PC-3 (cell line): ENCODE measurements around the gene GFOD2.

Experiments used
- EZH2 ChIP-seq: fragments of 300-600 bp; sonication (generic); IDR thresholded peaks from one replicate; pipeline ENCODE4 v1.6.1; 2017; ENCODE audit warnings: antibody characterized with exemption, mild to moderate bottlenecking, low read length; ENCODE audit not compliant: unreplicated experiment
- EZH2phosphoT487 ChIP-seq: fragments of 300-600 bp; sonication (generic); IDR thresholded peaks from 2 replicates; pipeline ENCODE4 v1.6.1; 2018; ENCODE audit warnings: mild to moderate bottlenecking, antibody characterized with exemption, low read length, borderline replicate concordance
- TF ChIP-seq, protein P1 (sequence below): fragments of 300-600 bp; sonication (generic); conservative IDR thresholded peaks from 2 replicates; pipeline ENCODE4 v1.5.1; 2017; ENCODE audit warnings: antibody characterized with exemption, low read depth, mild to moderate bottlenecking, low read length

DNA sequence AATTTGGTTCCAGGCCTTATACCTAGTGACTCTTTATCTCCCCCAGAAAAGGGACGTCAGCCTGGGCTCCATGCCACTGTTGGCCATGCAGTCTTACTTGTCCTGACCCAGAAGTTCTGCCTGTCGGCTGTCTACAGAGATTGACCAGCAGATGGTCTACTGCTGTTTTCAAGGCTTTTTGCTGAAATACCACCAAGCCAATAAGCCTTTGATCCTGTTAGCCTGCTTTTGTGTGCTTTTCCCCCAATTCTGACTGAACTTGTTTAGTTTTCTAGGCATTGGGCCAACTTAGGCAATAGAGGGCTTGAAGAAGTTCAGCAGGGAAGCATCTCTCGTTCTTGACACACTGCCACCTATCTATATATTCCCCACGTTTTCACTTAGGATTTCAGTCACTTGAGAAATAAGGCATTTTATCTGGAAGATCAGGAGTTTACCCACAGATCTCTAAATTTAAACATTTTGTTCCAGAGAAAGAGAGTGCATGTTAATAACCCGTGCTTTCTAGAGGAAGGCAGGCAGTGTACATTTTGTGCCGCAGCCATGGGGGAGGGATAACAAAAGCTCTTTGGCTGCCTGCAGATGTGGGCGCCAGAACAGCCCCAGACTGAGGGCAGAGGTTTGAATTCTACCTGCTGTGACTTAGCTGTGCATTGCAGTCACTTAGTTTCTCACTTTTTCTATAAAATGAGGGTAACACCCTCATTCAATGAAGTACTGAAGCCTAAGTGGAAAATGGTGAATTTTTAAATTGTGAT, 86.5 kb downstream of the GFOD2 start:
- TF ChIP-seq, protein P1, sequence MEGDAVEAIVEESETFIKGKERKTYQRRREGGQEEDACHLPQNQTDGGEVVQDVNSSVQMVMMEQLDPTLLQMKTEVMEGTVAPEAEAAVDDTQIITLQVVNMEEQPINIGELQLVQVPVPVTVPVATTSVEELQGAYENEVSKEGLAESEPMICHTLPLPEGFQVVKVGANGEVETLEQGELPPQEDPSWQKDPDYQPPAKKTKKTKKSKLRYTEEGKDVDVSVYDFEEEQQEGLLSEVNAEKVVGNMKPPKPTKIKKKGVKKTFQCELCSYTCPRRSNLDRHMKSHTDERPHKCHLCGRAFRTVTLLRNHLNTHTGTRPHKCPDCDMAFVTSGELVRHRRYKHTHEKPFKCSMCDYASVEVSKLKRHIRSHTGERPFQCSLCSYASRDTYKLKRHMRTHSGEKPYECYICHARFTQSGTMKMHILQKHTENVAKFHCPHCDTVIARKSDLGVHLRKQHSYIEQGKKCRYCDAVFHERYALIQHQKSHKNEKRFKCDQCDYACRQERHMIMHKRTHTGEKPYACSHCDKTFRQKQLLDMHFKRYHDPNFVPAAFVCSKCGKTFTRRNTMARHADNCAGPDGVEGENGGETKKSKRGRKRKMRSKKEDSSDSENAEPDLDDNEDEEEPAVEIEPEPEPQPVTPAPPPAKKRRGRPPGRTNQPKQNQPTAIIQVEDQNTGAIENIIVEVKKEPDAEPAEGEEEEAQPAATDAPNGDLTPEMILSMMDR = no peak
- TF ChIP-seq EZH2 = no peak
- TF ChIP-seq EZH2phosphoT487 = no peak
